HG03378 (cell line): ENCODE data around the gene LRRC75A.

ENCODE experiments used
- ATAC-seq: cut with Tn5 transposase; IDR thresholded peaks from one replicate; pipeline ENCODE4 v1.9.1; 2021; ENCODE audit warnings: mild to moderate bottlenecking, moderate library complexity; ENCODE audit not compliant: unreplicated experiment

Gene LRRC75A

DNA sequence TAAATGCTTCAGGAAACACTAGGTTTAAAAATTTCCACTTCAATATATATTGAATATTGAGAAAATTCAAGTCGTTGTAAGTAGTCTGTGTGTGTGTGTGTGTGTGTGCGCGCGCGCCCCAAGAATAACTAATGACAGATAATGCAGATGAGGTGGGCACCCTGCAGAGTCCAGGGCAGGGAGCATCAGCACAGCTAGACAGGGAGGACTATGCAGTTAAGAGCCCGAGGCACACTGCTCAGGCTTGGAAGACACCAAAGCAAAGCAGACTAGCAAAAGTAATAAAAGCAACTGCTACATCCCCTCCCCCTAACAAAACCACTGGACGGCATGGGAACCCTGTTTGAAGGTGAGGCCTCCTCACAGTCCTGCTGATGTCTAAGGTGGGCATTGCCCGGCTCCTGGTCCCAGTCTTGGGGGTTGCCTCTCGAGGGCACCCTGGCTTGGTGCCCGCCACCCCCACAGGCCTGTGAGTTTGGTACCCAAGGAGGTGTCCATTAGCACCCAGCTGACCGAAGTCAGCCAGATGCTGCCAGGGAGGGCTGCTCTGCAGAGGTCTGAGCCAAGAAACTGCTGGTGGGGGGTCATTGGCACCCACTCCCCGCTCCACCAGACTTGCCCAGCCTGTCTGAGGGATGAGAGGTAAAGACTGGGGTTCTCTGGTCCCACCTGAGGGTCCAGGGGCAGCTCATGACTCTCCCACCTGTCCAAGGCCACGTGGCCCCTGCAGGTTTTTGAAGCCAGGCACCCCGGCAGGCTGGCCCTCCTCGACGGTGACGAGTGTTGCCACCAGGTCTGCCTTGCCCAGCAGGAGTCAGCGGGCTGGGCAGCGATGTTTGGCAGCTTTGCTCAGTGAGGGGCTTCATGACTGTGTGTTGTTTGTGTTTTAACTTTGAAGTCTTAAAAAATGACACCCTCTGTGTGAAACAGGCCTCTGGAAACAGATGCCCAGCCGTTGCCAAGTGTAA, 18.7 kb downstream of the LRRC75A start:
- no peak for ATAC-seq

DNA sequence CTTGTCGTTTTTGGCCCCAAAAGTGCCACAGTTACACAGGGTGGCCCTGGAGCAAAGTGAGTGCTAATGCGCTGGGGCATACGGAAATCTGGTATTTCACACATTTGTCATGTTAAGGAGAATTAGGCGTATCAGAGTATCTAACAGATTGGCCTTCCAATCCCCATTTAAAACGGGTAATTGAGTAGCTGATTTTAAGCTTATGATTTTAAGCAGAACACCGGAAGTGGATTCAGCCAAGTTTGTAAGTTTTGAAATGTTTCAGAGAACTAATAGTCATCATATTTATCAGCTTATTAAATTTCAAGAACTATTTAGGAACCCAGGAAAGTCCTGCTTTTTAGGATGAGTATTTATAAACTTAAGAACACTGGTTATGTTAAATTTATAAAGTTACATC, 19.5 kb downstream of the LRRC75A start:
- ATAC-seq: no peak

DNA sequence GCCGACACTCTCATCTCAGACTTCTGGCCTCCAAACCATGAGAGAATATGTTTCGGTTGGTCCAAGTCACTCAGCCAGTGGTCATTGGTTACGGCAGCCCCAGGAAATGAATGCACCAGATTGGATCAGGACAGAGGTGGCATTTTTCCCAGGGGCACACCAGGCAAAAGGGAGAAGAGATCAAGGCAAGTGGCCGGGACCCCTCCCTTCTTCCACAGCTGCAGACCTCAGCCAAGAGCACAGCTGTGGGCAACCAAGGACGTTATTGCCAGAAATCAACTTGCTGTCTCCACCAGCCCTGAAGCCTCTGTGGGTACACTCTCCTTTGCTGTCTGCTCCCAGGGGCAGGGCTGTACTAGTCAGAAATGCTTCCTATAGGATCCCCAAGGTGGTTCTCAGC, 20.7 kb downstream of the LRRC75A start:
- no peak for ATAC-seq

DNA sequence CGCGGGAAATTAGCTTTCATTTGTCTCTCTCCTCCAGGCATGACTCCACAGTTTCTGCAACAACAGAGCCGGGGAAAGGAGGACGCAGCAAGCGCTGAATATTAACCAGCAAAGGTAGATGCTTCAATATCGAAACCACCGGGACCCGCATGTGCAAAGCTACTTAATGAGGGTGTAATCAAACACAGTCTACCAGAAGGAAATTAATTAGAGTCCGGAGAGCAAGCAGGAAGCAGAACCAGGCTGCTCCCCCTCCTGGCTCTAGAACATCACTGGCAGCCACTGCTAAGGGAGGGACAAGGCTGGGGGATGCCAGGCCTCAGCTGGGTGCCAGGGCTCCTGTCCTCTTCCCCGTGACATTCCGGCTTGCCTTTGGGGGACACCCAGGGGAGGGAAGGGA, 21.7 kb downstream of the LRRC75A start:
- ATAC-seq: no peak

DNA sequence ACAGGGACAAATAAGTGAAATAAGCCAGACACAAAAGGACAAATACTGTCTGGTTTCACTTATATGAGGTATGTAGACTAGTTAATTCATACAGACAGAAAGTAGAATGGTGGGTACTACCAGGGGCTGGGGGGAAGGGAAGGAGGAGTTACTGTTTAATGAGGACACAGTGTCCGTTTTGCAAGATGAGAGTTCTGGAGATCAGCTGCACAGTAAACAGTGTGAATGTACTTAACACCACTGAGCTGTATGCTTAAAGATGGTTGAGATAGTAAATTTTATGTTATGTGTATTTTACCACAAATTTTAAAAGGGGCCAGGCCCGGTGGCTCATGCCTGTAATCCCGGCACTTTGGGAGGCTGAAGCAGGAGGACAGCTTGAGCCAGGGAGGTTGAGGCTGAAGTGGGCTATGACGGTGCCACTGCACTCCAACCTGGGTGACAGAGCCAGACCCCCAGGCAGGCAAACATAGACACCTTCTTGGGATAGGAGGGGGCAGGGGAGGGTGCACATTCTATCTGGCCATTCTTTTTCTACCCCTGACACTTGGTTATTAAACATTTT, 23.5 kb downstream of the LRRC75A start:
- ATAC-seq: no peak

DNA sequence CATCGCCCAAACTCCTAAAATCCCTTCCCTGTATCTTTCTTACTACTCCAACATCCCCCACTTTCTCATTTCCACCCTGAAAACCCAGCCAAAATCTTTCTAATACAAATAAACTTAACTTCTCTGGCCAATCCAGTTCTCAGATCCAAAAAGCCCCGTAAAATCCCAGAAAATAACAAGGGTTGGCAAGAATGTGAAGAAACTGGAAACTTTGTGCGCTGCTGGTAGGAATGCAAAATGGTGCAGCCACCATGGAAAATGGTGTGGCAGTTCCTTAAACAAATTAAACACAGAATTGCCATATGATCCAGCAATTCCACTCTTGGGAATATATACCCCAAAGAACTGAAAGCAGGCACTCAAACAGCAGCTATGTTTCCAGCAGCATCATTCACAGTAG, 24.1 kb downstream of the LRRC75A start:
- no peak for ATAC-seq

DNA sequence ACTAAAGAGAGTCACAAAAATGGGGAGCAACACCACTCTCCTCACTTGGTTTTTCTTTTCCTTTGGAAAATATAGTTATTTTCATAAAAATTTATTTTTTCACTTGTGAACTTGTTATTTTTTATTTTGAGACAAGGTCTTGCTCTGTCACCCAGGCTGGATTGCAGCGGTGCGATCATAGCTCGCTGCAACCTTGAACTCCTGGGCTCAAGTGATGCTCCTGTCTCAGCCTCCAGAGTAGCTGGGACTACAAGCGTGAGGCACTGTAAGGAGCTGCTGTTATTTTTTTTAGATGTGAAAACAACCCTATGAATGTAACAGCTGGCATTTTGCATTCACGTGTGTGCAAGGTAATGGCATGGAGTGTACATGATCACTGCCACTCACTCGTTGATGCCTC, 24.9 kb downstream of the LRRC75A start:
- ATAC-seq: no peak

DNA sequence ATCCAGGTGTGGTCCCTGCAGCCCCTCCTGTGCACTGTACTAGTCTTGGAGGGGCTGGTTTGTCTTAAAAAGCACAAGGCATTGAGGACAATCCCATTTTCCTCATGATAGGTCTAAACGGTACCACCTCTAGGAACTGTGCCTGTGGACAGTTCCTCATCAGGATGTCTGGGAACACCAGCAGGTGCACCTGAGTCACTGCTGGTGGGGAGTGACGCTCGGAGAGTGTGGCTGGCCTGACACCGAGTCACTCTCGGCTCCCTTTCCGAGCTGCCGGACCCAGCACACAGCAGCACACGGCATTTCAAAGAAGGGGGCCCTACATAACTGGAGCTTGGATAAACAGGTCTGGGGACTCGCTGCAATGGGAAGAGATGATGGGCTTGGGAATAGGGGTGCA, 25.6 kb downstream of the LRRC75A start:
- no peak for ATAC-seq

DNA sequence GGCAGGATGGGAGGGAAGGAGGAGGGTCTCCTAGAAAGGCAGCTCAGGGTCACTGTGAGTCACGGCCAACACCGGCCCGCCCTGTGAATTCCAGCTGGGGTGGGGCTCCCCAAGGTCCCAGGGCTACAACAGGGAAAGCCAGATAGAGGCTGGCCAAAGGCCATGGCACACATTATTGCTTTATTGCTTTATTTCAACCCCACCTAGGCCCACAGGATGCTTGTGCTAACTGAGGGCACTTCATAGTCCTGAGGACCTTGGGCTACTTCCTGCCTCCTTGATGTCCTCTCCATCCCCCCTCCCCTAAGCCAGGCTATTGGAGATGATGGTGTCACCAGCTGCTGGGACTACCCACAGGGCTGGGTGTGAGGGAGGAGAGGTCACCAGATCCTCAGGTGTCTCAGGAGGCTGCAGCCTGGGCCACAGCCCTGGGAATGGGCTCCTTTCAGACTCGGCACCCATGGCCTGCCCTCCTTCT, 26.1 kb downstream of the LRRC75A start:
- ATAC-seq: no peak

DNA sequence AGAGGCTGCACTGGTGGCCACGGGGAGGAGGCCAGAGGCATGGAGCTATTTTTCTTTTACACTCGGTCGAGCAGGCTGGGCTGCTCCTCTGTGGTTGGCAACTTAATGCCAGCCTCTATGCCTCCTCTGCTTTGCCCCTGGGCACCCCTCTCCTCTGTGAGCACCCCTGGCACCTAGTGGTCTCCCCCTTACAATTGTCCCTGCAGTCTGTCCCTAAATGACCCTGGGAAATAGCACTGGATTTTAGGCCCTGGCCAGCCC, 27.0 kb downstream of the LRRC75A start:
- no peak for ATAC-seq

DNA sequence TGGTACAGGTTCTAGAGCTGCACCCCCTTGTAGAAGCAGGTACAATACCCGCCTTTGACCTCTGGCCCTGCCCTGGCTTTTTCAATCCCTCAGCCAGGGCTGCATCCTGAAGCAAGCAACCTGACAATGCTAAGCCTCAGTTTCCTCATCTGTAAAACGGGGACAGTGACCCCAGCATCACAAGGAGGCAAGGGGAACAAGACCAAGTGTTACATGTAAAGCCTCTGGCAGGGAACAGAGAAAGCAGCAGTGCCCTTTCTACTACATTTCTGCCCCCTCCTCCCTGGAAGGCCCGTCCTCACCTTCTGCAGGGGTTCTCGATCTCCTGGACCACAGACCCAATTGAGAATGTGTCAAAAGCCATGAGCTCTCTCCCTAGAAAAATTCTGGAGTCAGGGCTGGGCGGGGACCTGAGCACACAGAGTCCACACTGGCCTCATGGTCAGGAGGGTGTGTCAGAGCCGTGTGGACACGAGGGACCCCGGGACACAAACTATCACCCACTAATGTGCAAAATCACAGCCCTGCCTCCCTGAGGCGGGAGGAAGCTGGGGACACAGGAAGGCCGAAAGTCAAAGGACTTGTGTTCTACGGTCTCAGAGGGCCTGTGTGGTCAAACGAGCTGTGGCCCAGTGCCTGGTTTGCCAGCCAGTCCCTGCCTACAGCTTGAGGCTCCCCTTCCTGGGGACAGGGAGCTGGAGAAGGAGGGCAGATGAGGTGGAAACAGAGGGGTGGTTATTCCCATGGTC, 27.5 kb downstream of the LRRC75A start:
- ATAC-seq: no peak

DNA sequence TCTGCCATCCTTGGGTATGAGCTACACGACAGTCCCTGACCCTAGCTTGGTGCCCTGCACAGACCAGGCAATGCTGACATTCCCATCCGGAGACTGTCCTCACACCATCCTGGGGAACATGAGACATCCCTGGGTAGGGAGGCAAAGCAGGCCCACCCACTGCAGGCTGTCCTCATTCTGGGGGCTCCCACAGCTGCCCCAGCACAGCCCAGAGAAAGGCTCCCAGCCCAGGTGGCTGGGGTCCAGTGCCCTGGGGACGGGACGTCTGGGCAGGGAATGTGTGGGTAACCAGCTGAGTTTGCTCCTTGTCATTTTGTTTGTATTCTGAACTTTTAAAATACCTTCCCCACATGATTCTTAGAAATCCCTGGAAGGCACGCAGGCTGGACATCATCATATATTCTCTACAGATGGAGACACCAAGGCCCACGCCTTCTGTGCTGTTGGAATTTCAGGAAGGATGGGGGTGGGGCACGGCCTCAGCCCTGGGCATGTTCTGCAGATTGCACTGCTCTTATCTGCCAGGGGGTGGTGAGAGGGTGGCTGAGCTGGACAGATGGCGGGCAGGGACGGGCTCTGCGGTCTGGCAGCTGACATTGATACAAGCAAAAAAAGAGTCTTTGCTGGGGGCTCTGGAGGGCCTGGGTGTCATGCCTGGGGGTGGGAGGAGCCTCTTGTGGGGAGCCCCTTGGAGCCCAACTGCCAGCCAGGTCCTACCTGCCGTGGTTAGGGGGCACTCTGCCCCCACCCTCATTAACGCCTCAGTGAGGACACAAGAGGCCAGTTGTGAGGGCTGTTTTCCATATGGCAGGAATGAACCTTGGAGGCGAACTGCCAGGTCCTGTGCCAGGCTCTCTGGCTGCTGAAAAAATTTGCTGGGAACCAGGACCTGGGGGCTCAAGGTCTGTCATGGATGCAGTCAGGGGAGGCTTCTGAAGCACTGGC, 28.4 kb downstream of the LRRC75A start:
- ATAC-seq: no peak

DNA sequence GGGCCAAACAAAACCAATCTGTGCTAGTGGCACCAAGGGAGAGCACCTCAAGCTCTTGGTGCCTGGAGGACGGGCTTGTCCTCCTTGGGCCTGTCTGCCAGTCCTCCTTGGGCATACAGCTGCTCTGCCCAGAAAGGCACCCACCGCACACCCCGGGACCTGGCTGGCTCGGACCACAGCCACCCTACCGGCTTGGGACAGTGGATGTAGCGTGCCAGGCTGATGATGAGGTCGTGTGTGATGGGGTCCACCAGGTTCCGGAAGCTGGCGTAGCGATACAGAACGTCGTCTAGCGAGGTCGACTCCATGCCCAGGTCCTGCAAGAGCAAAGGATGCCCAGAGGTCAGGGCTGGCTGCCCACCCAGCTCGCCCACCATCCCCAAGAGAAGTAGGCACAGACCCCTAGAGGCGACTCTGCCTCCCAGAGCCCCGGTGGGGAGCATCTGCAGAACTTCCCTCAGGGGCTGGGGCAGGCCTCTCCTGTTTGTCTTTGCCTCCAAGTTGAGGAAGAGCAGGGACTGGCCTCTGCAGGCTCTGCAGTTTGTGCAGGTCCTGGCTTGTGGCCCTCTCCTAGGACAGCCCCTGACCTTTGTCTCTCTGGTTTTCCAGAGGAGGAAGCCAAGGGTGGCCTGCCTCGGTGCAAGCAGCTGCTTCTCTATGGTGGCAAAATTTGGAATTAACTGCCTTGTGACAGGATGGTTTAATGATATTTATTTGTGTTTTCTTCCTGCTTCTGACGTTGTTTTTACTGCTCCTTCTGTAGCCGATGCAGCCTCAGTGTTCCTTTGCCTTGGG, 29.7 kb downstream of the LRRC75A start:
- no peak for ATAC-seq

DNA sequence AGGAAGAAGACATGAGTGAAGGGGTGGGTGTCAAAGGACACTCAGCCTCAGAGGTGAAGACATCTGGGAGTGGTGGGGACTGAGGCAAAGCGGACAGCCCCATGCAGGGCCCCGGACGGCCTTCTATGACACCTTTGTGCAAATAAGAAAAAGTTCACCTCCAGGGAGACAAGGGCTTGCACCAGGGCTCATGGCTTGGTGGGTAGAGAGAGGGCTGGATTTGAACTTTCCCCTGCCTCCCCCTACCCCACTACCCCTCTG, 30.5 kb downstream of the LRRC75A start:
- no peak for ATAC-seq

DNA sequence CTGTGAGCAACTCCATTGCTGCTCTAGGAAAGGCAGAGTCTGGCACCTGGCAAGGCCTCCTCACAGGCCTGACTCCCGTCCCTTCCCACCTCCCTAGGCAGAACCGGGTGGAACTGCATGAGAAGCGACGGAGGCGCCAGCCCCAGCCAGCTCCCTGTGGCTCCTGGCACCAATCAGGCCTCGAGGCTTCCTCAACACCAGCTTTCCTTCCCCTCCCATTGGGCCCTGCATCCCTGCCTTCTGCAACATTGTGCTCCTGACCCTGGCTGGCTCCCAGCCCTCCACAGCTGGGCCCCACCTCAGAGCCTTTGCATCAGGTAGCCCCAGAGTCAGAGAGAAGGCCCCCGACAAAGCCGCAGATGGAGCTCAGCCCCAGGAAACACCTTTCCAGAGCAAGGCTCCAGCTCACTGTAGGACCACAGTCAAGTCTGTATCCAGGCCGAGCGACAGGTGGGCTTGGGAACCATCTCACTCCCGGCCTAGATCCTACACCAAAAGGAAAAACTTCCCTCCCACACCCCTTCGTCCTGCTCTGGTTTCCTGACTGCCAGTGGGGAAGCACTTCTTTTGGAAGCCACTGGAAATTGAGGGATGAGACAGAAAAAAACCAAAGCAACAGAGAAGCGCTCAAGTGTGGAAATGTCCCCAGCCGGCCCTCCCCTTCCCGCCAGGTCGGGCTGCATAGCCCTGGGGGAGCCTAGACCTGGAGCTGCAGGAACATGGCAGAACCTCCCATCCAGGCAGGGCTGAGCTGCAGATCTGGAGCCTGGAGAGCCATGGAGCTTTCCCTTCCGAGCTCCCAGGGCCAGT, 31.0 kb downstream of the LRRC75A start:
- ATAC-seq: no peak

DNA sequence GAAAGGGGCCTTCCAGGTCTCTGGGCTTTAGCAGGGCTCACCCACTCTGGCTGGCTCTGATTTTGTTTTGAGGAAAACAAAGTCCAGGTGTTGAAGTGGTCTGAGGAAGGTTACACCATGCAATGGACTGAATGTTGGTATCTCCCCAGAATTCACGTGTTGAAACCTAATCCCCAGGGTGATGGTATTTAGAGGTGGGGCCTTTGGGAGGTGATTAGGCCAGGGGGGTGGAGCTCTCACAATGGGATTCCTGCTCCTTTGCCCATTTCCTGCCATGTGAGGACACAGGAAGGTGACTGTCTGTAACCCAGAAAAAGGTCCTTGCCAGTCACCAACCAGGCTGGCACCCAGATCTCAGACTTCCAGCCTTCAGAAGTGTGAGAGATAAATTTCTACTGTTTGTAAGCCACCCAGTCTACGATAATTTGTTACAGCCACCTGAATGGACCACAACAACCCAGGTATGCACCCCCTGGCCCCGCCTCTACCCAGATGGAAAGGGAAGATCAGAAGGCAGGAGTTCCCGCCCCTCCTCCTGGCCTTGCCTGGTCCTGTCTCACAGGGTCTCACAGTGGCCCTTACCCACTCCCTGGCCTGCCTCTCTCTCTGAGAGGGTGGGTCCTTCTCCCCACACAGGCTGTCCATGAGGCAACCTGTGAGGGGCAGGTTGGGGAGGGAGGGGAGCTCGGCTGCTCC, 32.0 kb downstream of the LRRC75A start:
- no peak for ATAC-seq

DNA sequence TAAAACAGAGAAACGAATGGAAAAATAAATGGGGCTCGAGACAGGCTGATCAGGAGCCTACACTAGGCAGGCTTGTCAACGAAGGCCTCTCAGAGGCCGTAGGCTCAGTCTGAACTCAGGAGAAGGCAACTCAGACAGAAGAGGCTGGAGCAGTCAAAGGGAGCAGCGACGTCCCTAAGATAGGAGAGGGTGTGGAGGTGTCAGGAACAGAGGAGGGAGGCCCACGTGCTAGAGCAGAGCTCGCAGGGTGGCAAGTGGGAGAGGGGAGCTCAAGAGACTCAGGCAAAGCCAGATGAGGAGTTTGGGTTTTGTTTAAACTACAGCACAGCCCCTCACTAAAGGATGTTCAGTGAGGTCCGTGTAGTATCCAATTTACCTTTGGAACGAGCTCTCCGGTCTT, 32.7 kb downstream of the LRRC75A start:
- no peak for ATAC-seq

DNA sequence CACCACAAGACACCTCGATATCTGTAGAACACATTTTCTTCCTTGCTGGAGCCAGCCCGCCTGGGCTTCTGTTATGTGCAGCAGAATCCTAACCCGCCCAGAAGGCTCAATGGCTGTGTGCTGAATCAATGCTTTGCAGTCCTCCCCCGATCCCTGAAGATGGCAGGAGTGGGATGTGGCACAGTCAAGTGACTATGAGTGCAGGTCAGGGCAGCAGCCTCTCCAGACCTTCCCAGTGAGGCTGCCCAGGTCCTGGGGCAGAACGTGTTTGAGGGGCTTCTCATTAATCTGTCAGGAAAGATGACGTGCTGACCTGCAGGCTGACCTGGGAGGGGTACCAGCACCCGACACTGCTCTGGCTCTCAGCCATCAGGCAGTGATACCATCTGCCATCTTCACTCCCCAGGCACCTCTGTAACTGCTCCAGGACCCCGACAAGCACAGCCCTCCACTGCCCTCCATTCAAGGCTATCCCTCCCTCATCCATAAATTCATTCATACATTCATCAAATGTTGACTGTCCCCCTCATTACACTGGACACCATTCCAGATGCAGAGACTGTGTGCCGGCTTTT, 35.2 kb downstream of the LRRC75A start:
- no peak for ATAC-seq
